Astrocyte (in vitro differentiated cells and primary cell): ENCODE results near the gene EHD1. TPM values are rescaled to one million over a fixed set of nuclear protein-coding genes. Genes with fewer than 3 reads are reported as not detected.

ENCODE experiments used
- DNase-seq: peaks from one replicate; pipeline ENCODE4 v3.0.0-alpha.2; 2010; ENCODE audit warnings: low read depth
- FAIRE-seq: peaks from 2 replicates; lab custom pipeline; 2011; peaks lifted over from hg19 to GRCh38; lab: Jason Lieb, UNC
- H2AFZ ChIP-seq: 2 replicates; pipeline ENCODE4 v1.6.0; 2012; ENCODE audit warnings: low read depth, low read length, inconsistent platforms
- H3K27ac ChIP-seq: 2 replicates; pipeline ENCODE4 v1.5.1; 2011; ENCODE audit warnings: low read depth, low read length, inconsistent platforms
- H3K27me3 ChIP-seq: 2 replicates; pipeline ENCODE4 v1.6.0; 2011; ENCODE audit warnings: low read length, inconsistent platforms; ENCODE audit not compliant: insufficient read depth
- H3K36me3 ChIP-seq: 2 replicates; pipeline ENCODE4 v1.5.1; 2011; ENCODE audit warnings: low read length, inconsistent platforms; ENCODE audit not compliant: insufficient read depth
- H3K4me1 ChIP-seq: 2 replicates; pipeline ENCODE4 v1.5.1; 2011; ENCODE audit warnings: low read length, inconsistent platforms; ENCODE audit not compliant: insufficient read depth
- H3K4me2 ChIP-seq: 2 replicates; pipeline ENCODE4 v1.6.0; 2012; ENCODE audit warnings: low read length, inconsistent platforms
- H3K4me3 ChIP-seq: 2 replicates; pipeline ENCODE4 v1.5.1; 2011; ENCODE audit warnings: low read depth, mild to moderate bottlenecking, low read length, inconsistent platforms; ENCODE audit not compliant: insufficient read depth
- H3K79me2 ChIP-seq: 2 replicates; pipeline ENCODE4 v1.6.0; 2012; ENCODE audit warnings: mild to moderate bottlenecking, low read length, inconsistent platforms; ENCODE audit not compliant: insufficient read depth
- H3K9ac ChIP-seq: 2 replicates; pipeline ENCODE4 v1.6.0; 2012; ENCODE audit warnings: mild to moderate bottlenecking, low read length, inconsistent platforms
- H3K9me3 ChIP-seq: 2 replicates; pipeline ENCODE4 v1.5.1; 2012; ENCODE audit warnings: low read depth, mild to moderate bottlenecking, low read length, inconsistent platforms; ENCODE audit not compliant: insufficient read depth
- H4K20me1 ChIP-seq: 2 replicates; pipeline ENCODE4 v1.6.0; 2012; ENCODE audit warnings: low read length, inconsistent platforms; ENCODE audit not compliant: insufficient read depth
- H3K27ac Mint-ChIP-seq: one replicate; pipeline ENCODE4 v1.8.0; 2021; ENCODE audit warnings: mild to moderate bottlenecking, mixed read lengths; ENCODE audit not compliant: unreplicated experiment
- H3K27me3 Mint-ChIP-seq: one replicate; pipeline ENCODE4 v1.8.0; 2021; ENCODE audit warnings: low read depth, mixed read lengths; ENCODE audit not compliant: unreplicated experiment
- H3K36me3 Mint-ChIP-seq: one replicate; pipeline ENCODE4 v1.8.0; 2021; ENCODE audit warnings: low read depth, mixed read lengths; ENCODE audit not compliant: unreplicated experiment
- H3K4me1 Mint-ChIP-seq: one replicate; pipeline ENCODE4 v1.8.0; 2021; ENCODE audit warnings: low read depth, mixed read lengths; ENCODE audit not compliant: unreplicated experiment
- H3K4me3 Mint-ChIP-seq: one replicate; pipeline ENCODE4 v1.8.0; 2021; ENCODE audit warnings: mild to moderate bottlenecking, moderate library complexity, mixed read lengths; ENCODE audit not compliant: unreplicated experiment
- H3K9me3 Mint-ChIP-seq: one replicate; pipeline ENCODE4 v1.8.0; 2021; ENCODE audit warnings: mild to moderate bottlenecking, mixed read lengths; ENCODE audit not compliant: unreplicated experiment
- EZH2 ChIP-seq: IDR thresholded peaks from 2 replicates; pipeline ENCODE4 v1.6.1; 2012; ENCODE audit warnings: mild to moderate bottlenecking, low read length, inconsistent platforms; ENCODE audit not compliant: insufficient read depth
- total RNA-seq: library from RNA; stranded (reverse); gene quantifications from 2 replicates; pipeline ENCODE4 v1.2.1, GENCODE V29; 2021
- TF ChIP-seq, protein P1 (sequence below): IDR thresholded peaks from 2 replicates; pipeline ENCODE4 v1.5.1; 2011; ENCODE audit warnings: low read depth, mild to moderate bottlenecking, inconsistent platforms, low read length, moderate library complexity; ENCODE audit not compliant: insufficient read depth

The EHD1 gene
- total RNA-seq, 1 donor from 2014 or later, result 201 TPM

DNA sequence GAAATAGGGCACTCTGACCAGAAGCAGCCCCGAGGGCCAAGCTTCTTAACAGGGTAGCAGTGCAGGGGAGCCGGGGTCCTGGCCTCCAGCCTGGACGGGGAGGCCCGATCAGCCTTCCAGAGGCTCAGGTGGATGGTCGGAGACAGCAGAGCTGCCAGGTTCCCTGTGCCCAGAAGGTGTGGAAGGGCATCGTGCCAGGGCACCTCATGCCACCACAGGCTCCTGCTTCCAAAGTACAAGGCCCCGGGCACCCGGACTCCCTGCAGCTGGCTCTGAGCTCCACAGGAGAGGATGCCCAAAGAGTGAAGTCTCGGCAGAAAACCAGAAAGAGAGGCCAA is 14.3 kb downstream of the EHD1 start:
- Histone ChIP-seq H3K27me3 (no peaks in the 10 kb centered on the region), H3K4me3 (no peak overlapping the region), H3K9me3 (no peaks in the 10 kb centered on the region), H3K4me2 (peak overlapping the region; percentile 71), H3K9ac (peak overlapping the region; percentile 79), H3K27ac (peak overlapping the region; percentile 95), H3K79me2 (peaks cover 88% of the 10 kb centered on the region), H4K20me1 (peaks cover 63% of the 10 kb centered on the region), H2AFZ (no peak overlapping the region), H3K36me3 (peaks cover 5% of the 10 kb centered on the region), H3K4me1 (peaks cover 55% of the 10 kb centered on the region)
- Mint-ChIP-seq H3K36me3 (peaks cover 14% of the 10 kb centered on the region), H3K4me3 (no peak overlapping the region), H3K27ac (peak overlapping the region; percentile 85), H3K9me3 (peaks cover 2% of the 10 kb centered on the region), H3K4me1 (peaks cover 45% of the 10 kb centered on the region), H3K27me3 (no peaks in the 10 kb centered on the region)
- no peak for FAIRE-seq
- TF ChIP-seq EZH2, result no peak
- TF ChIP-seq, protein P1, sequence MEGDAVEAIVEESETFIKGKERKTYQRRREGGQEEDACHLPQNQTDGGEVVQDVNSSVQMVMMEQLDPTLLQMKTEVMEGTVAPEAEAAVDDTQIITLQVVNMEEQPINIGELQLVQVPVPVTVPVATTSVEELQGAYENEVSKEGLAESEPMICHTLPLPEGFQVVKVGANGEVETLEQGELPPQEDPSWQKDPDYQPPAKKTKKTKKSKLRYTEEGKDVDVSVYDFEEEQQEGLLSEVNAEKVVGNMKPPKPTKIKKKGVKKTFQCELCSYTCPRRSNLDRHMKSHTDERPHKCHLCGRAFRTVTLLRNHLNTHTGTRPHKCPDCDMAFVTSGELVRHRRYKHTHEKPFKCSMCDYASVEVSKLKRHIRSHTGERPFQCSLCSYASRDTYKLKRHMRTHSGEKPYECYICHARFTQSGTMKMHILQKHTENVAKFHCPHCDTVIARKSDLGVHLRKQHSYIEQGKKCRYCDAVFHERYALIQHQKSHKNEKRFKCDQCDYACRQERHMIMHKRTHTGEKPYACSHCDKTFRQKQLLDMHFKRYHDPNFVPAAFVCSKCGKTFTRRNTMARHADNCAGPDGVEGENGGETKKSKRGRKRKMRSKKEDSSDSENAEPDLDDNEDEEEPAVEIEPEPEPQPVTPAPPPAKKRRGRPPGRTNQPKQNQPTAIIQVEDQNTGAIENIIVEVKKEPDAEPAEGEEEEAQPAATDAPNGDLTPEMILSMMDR, result no peak
- DNase-seq, result no peak

GRCh38 chr11:64863391-64864060 is 14.9 kb downstream of the EHD1 start:
- FAIRE-seq (no peak), DNase-seq (no peak)
- Histone ChIP-seq H3K9ac (peak overlapping the region; percentile 79), H3K79me2 (peaks cover 89% of the 10 kb centered on the region), H3K9me3 (no peaks in the 10 kb centered on the region), H3K4me1 (peaks cover 50% of the 10 kb centered on the region), H3K27me3 (no peaks in the 10 kb centered on the region), H3K27ac (peak overlapping the region; percentile 95), H3K4me3 (no peak overlapping the region), H3K36me3 (peaks cover 6% of the 10 kb centered on the region), H4K20me1 (peaks cover 57% of the 10 kb centered on the region), H3K4me2 (peak overlapping the region; percentile 71), H2AFZ (no peak overlapping the region)
- Mint-ChIP-seq H3K36me3 (peaks cover 14% of the 10 kb centered on the region), H3K4me1 (peaks cover 41% of the 10 kb centered on the region), H3K9me3 (peaks cover under 1% of the 10 kb centered on the region), H3K27me3 (no peaks in the 10 kb centered on the region), H3K4me3 (no peak overlapping the region), H3K27ac (peak overlapping the region; percentile 85)
- TF ChIP-seq, protein P1, result no peak
- no peak for TF ChIP-seq EZH2

GRCh38 chr11:64862987-64863390 is 15.4 kb downstream of the EHD1 start:
- Mint-ChIP-seq H3K36me3 (peaks cover 12% of the 10 kb centered on the region), H3K27me3 (no peaks in the 10 kb centered on the region), H3K9me3 (no peaks in the 10 kb centered on the region), H3K27ac (peak overlapping the region; percentile 58), H3K4me3 (peak overlapping the region; percentile 14), H3K4me1 (peaks cover 36% of the 10 kb centered on the region)
- Histone ChIP-seq H3K4me3 (no peak overlapping the region), H3K27me3 (no peaks in the 10 kb centered on the region), H3K79me2 (peaks cover 87% of the 10 kb centered on the region), H3K9me3 (no peaks in the 10 kb centered on the region), H3K4me2 (peak overlapping the region; percentile 71), H4K20me1 (peaks cover 51% of the 10 kb centered on the region), H3K36me3 (peaks cover 9% of the 10 kb centered on the region), H2AFZ (no peak overlapping the region), H3K9ac (peak overlapping the region; percentile 79), H3K27ac (peak overlapping the region; percentile 14), H3K4me1 (peaks cover 48% of the 10 kb centered on the region)
- FAIRE-seq, result no peak
- TF ChIP-seq, protein P1, result no peak
- TF ChIP-seq EZH2, result no peak
- no peak for DNase-seq
